ENCODE measurements around the gene IKZF5. TPM values are rescaled to one million over a fixed set of nuclear protein-coding genes. Genes with fewer than 3 reads are reported as not detected.

The IKZF5 gene
- total and polyA plus RNA-seq, 4 donors = 5.0 to 9.4 (median 7.2) TPM

- H3K4me1 ChIP-seq (ENCODE audit: control insufficient read depth in 4 of 4, insufficient read depth in 4 of 4, low read length in 3 of 4) = no peaks in the 10 kb centered on the region
- 98% methylated on average over 3 of the region's 3 CpGs for WGBS
These were observed 49.4 kb upstream of the IKZF5 start for GRCh38 chr10:123057968-123058367.

GRCh38 chr10:123045961-123046731 is 37.6 kb upstream of the IKZF5 start:
- 91% methylated on average over 4 of the region's 4 CpGs for WGBS
- TF ChIP-seq REST (IDR thresholded peaks at IDR 0.05) (no peak), ATF3 (IDR thresholded peaks at IDR 0.05) (no peak), RXRA (IDR thresholded peaks at IDR 0.05) (no peak), RAD21 (IDR thresholded peaks at IDR 0.05) (no peak), JUND (IDR thresholded peaks at IDR 0.05) (no peak), HNF4G (IDR thresholded peaks at IDR 0.05) (no peak), ZBTB33 (IDR thresholded peaks at IDR 0.05) (no peak), FOXA2 (IDR thresholded peaks at IDR 0.05) (no peak), EGR1 (IDR thresholded peaks at IDR 0.05; ENCODE audit: low read depth in 2 of 2) (no peak), MAX (IDR thresholded peaks at IDR 0.05) (no peak), NR2F2 (IDR thresholded peaks at IDR 0.05) (no peak), HNF4A (conservative IDR thresholded peaks at IDR 0.05) (no peak), CTCF (IDR thresholded peaks at IDR 0.05; ENCODE audit: low read depth, low read length, missing input control) (no peak)
- peaks cover 2 to 10% (median 8%) of the 10 kb centered on the region in 4 donors for H3K4me1 ChIP-seq (ENCODE audit: control insufficient read depth in 4 of 4, insufficient read depth in 4 of 4, low read length in 3 of 4)

More at GRCh38 chr10:123057968-123058367, 49.4 kb upstream of the IKZF5 start:
- no peak for DNase-seq (ENCODE audit: low spot score)
- H3K36me3 ChIP-seq (ENCODE audit: control insufficient read depth in 4 of 4, insufficient read depth in 3 of 4, low read depth in 1 of 4, low read length in 3 of 4) = peaks cover 7 to 29% (median 14%) of the 10 kb centered on the region in 4 donors
- no peaks in the 10 kb centered on the region for H3K9me3 ChIP-seq (ENCODE audit: control insufficient read depth in 4 of 4, low read length in 3 of 4)
- H3K4me3 ChIP-seq (ENCODE audit: low read depth in 1 of 3, low read length in 3 of 3) = no peak overlapping the region
- TF ChIP-seq FOXA2 (IDR thresholded peaks at IDR 0.05) = no peak
- TF ChIP-seq SP1 (IDR thresholded peaks at IDR 0.05) = no peak
- TF ChIP-seq CTCF (IDR thresholded peaks at IDR 0.05; ENCODE audit: low read depth, low read length, missing input control) = no peak
- TF ChIP-seq HNF4A (conservative IDR thresholded peaks at IDR 0.05) = no peak
- no peak for TF ChIP-seq GABPA (IDR thresholded peaks at IDR 0.05 in 1 of 2, conservative IDR thresholded peaks at IDR 0.05 in 1 of 2)
- no peak for TF ChIP-seq EGR1 (IDR thresholded peaks at IDR 0.05; ENCODE audit: low read depth in 2 of 2)
- no peak for TF ChIP-seq ATF3 (IDR thresholded peaks at IDR 0.05)
- no peak for TF ChIP-seq TAF1 (conservative IDR thresholded peaks at IDR 0.05)
- no peak for TF ChIP-seq RXRA (IDR thresholded peaks at IDR 0.05)
- no peak for TF ChIP-seq RAD21 (IDR thresholded peaks at IDR 0.05)
- no peak for TF ChIP-seq JUND (IDR thresholded peaks at IDR 0.05)
- no peak overlapping the region for H3K27ac ChIP-seq (ENCODE audit: low read depth in 1 of 2, low read length in 2 of 2)
- H3K9ac ChIP-seq (ENCODE audit: low read depth in 1 of 2, low read length in 2 of 2) = no peak overlapping the region
- H3K27me3 ChIP-seq (ENCODE audit: control insufficient read depth in 4 of 4, insufficient read depth in 4 of 4, low read length in 3 of 4) = no peaks in the 10 kb centered on the region

More at GRCh38 chr10:123045961-123046731, 37.6 kb upstream of the IKZF5 start:
- Histone ChIP-seq H3K27me3 (ENCODE audit: control insufficient read depth in 4 of 4, insufficient read depth in 4 of 4, low read length in 3 of 4) (no peaks in the 10 kb centered on the region), H3K9ac (ENCODE audit: low read depth in 1 of 2, low read length in 2 of 2) (no peak overlapping the region), H3K4me3 (ENCODE audit: low read depth in 1 of 3, low read length in 3 of 3) (no peak overlapping the region), H3K36me3 (ENCODE audit: control insufficient read depth in 4 of 4, insufficient read depth in 3 of 4, low read depth in 1 of 4, low read length in 3 of 4) (peaks cover 0 to 50% (median 42%) of the 10 kb centered on the region in 4 donors), H3K9me3 (ENCODE audit: control insufficient read depth in 4 of 4, low read length in 3 of 4) (no peaks in the 10 kb centered on the region), H3K27ac (ENCODE audit: low read depth in 1 of 2, low read length in 2 of 2) (no peak overlapping the region)
- DNase-seq (ENCODE audit: low spot score) = no peak

Measured in liver (tissue), 9 donors.